Upper lobe of right lung (tissue), 1 donor: Measurements from ENCODE around the gene FHIP1A. TPM values are rescaled to one million over a fixed set of nuclear protein-coding genes. Genes with fewer than 3 reads are reported as not detected.

Experiments used
- ATAC-seq: fragments of 200-7000 bp; cut with Tn5 transposase; one replicate; pipeline ENCODE4 v1.9.1; 2020; ENCODE audit warnings: mild to moderate bottlenecking, moderate library complexity
- DNase-seq: peaks from one replicate; pipeline ENCODE4 v3.0.0-alpha.2; 2020
- H3K27ac ChIP-seq: fragments of 200-600 bp; one replicate; pipeline ENCODE4 v1.8.0; 2022
- H3K27me3 ChIP-seq: fragments of 200-600 bp; one replicate; pipeline ENCODE4 v1.8.0; 2022; ENCODE audit warnings: mild to moderate bottlenecking
- H3K36me3 ChIP-seq: fragments of 200-600 bp; one replicate; pipeline ENCODE4 v1.8.0; 2022
- H3K4me1 ChIP-seq: fragments of 200-600 bp; one replicate; pipeline ENCODE4 v1.8.0; 2022
- H3K4me3 ChIP-seq: fragments of 200-600 bp; one replicate; pipeline ENCODE4 v1.8.0; 2022; ENCODE audit warnings: mild to moderate bottlenecking
- H3K9me3 ChIP-seq: fragments of 200-600 bp; one replicate; pipeline ENCODE4 v1.8.0; 2022
- intact Hi-C: fragments of 100-400 bp; cut with DNase I; formaldehyde crosslinking; loops from one replicate; pipeline ENCODE4 v1.11.0; 2022
- total RNA-seq: library from RNA; stranded (reverse); fragmentation: NEBNext Ultra II Directional; extraction: Animal tissue kit (Norgen Biotek cat#: 25700); gene quantifications from one replicate; pipeline ENCODE4 v1.2.1, GENCODE V29; 2021
- TF ChIP-seq, protein P1 (sequence below): fragments of 200-600 bp; IDR thresholded peaks from one replicate; pipeline ENCODE4 v1.8.0; 2022; ENCODE audit warnings: antibody characterized with exemption
- donor health status: DM: no; HTN: yes; CAD: no; lungs with severe emphysema.

Gene FHIP1A
- total RNA-seq, 1 donor from 2014 or later, result 18.4 TPM

DNA sequence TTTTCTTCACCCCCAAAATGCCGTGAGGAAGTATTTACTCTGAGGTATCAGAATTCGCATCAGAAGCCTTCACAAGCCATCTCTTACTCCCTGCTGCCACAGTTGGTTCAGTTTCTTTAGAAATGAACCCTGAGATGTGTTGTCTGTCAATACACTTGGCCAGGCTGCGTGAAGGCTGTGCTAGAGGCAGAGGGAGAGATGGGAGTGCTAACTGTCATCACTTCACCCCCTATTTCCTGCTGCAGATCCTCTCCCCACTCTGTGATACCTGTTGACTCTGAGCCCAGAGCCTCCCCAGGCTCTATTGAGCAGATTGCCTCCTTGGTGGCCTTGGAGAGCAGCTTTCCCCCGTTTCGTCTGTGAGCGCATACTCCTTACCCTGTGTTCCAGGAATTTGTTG is 34.8 kb downstream of the FHIP1A start:
- intact Hi-C loops, result no loop called here
- DNase-seq (no peak), ATAC-seq (no peak)
- Histone ChIP-seq H3K27me3 (no peaks in the 10 kb centered on the region), H3K36me3 (no peaks in the 10 kb centered on the region), H3K4me1 (no peaks in the 10 kb centered on the region), H3K9me3 (no peaks in the 10 kb centered on the region), H3K27ac (no peak overlapping the region), H3K4me3 (no peak overlapping the region)
- TF ChIP-seq, protein P1, sequence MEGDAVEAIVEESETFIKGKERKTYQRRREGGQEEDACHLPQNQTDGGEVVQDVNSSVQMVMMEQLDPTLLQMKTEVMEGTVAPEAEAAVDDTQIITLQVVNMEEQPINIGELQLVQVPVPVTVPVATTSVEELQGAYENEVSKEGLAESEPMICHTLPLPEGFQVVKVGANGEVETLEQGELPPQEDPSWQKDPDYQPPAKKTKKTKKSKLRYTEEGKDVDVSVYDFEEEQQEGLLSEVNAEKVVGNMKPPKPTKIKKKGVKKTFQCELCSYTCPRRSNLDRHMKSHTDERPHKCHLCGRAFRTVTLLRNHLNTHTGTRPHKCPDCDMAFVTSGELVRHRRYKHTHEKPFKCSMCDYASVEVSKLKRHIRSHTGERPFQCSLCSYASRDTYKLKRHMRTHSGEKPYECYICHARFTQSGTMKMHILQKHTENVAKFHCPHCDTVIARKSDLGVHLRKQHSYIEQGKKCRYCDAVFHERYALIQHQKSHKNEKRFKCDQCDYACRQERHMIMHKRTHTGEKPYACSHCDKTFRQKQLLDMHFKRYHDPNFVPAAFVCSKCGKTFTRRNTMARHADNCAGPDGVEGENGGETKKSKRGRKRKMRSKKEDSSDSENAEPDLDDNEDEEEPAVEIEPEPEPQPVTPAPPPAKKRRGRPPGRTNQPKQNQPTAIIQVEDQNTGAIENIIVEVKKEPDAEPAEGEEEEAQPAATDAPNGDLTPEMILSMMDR, result no peak

DNA sequence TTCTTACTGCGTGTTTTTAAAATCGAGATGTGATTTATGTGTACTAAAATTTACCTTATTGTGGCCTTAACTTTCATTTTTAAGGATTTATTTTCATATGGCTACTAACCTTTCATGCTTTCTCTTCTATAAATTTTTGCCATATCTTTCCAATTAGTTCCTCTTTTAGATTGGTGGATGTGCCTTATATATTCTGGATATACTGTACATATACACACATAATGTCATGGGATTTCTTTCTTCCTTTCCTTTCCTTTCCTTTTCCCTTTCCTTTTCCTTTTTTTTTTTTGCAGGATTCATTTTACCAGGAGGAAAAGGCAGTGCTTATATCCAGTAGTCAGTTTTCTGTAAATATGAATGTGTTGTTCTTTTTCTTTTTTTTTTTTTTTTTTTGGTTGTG is 37.2 kb downstream of the FHIP1A start:
- Histone ChIP-seq H3K4me1 (no peaks in the 10 kb centered on the region), H3K27ac (no peak overlapping the region), H3K27me3 (no peaks in the 10 kb centered on the region), H3K36me3 (no peaks in the 10 kb centered on the region), H3K9me3 (no peaks in the 10 kb centered on the region), H3K4me3 (no peak overlapping the region)
- ATAC-seq (no peak), DNase-seq (no peak)
- intact Hi-C loops, result no loop called here
- TF ChIP-seq, protein P1, result no peak

DNA sequence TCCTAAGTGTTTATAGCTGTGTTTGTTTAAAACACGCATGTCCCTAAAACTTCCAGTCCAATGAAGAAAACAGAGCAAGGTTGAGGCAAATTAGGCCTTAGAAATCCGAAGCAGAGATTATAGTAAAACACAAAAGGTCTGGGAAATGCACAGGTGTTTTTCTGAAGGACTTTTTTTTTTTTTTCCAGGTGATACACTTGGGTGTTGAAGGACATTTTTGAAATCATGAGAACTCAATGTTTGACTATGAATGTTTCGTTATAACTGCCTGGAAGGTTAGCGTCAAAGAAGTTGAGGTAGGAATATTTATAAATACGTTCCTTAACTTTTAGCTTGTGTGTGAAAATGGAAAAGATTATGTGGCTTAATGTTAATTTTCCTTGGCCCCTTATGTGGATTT is 45.5 kb downstream of the FHIP1A start:
- no peaks in the 10 kb centered on the region for H3K9me3 ChIP-seq
- DNase-seq (no peak), ATAC-seq (no peak)
- TF ChIP-seq, protein P1, result no peak
- H3K4me3 ChIP-seq, result no peak overlapping the region
- intact Hi-C loops, result no loop called here
- no peaks in the 10 kb centered on the region for H3K27me3 ChIP-seq
- H3K36me3 ChIP-seq, result no peaks in the 10 kb centered on the region
- no peaks in the 10 kb centered on the region for H3K4me1 ChIP-seq
- H3K27ac ChIP-seq, result no peak overlapping the region

DNA sequence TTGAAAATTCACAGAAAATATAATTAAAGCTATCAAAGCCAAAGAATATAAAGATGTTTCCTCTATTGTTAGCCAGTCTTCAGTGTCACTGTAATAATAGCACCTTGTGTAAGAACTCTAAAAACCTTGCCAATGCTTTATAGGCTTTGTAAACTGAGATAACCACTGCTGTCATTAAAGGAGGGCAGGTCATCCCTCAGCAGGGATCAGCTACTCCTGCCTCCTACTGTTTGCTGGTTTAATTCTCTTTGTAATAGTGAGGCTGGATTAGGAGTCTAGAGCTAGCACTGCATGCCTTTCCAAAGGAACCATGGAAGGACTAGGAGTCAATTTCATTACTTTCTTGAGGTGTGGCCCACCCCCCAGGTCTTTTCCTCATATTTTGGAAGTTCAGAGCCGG is 46.2 kb downstream of the FHIP1A start:
- intact Hi-C loops, result no loop called here
- ATAC-seq, result no peak

DNA sequence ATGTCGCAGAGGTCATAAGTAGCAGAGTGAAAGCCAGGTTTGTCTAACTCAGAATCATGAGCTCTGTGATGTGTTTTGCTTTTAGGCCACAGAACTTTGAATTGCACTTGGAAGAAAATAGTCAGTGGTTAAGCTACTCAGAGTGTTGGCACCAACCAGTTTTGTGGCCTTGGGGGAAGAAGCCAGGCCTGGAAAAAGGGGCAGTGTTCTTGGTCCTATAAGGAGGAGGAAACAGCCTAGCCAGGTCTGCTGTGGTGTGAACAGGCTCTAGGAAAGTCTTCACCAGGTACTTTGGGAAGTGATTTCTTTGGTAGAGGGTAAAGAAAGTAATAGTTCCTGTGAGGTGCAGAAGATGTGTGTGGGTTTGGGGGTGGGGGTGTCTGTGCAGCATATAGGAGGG is 49.2 kb downstream of the FHIP1A start:
- H3K4me3 ChIP-seq, result no peak overlapping the region
- H3K4me1 ChIP-seq, result no peaks in the 10 kb centered on the region
- intact Hi-C loops, result no loop called here
- no peak overlapping the region for H3K27ac ChIP-seq
- TF ChIP-seq, protein P1, result no peak
- H3K36me3 ChIP-seq, result no peaks in the 10 kb centered on the region
- no peak for ATAC-seq
- no peaks in the 10 kb centered on the region for H3K27me3 ChIP-seq
- no peak for DNase-seq
- no peaks in the 10 kb centered on the region for H3K9me3 ChIP-seq

More for the DNA sequence above, 46.2 kb downstream of the FHIP1A start:
- Histone ChIP-seq H3K27ac (no peak overlapping the region), H3K36me3 (no peaks in the 10 kb centered on the region), H3K27me3 (no peaks in the 10 kb centered on the region), H3K9me3 (no peaks in the 10 kb centered on the region), H3K4me1 (no peaks in the 10 kb centered on the region), H3K4me3 (no peak overlapping the region)
- TF ChIP-seq, protein P1, result no peak
- DNase-seq, result no peak

Other genes with a start within 250 kb of the FHIP1A start
- not detected for gene PRSS48, start 132.0 kb upstream of the FHIP1A start, total RNA-seq
- 125 TPM for gene SH3D19, start 83.6 kb upstream of the FHIP1A start, total RNA-seq